H1 (cell line): ENCODE data around the gene DPEP2NB. TPM values are rescaled to one million over a fixed set of nuclear protein-coding genes. Genes with fewer than 3 reads are reported as not detected.

Source experiments
- BACH1 ChIP-seq: IDR thresholded peaks from 2 replicates; pipeline ENCODE4 v1.6.1; 2012; ENCODE audit warnings: low read length, improper control_type of control experiment
- CHD1 ChIP-seq: IDR thresholded peaks from 2 replicates; pipeline ENCODE4 v1.6.1; 2012; ENCODE audit warnings: low read depth, low read length, improper control_type of control experiment
- CTBP2 ChIP-seq: IDR thresholded peaks from 2 replicates; pipeline ENCODE4 v1.7.0; 2011; ENCODE audit warnings: borderline replicate concordance, mild to moderate bottlenecking, moderate library complexity, mixed read lengths, low read length; ENCODE audit not compliant: insufficient read depth, insufficient read length
- EGR1 ChIP-seq: IDR thresholded peaks from 2 replicates; pipeline ENCODE4 v1.6.1; 2011; ENCODE audit warnings: low read depth, low read length, borderline replicate concordance
- JUND ChIP-seq: IDR thresholded peaks from 2 replicates; pipeline ENCODE4 v1.6.1; 2011; ENCODE audit warnings: mild to moderate bottlenecking, improper control_type of control experiment, low read length
- SAP30 ChIP-seq: fragments of 300-600 bp; sonication (generic); IDR thresholded peaks from 2 replicates; pipeline ENCODE4 v1.7.1; 2012; ENCODE audit warnings: low read length, moderate library complexity, mild to moderate bottlenecking, inconsistent platforms; ENCODE audit not compliant: insufficient read depth, insufficient replicate concordance
- SIN3A ChIP-seq, 2 experiments: IDR thresholded peaks in 1 of 2; conservative IDR thresholded peaks in 1 of 2; 2 replicates each; pipeline ENCODE4 v1.6.1; 2011 to 2012; ENCODE audit warnings: low read length in 2 of 2, improper control_type of control experiment in 1 of 2, low read depth in 1 of 2, mild to moderate bottlenecking in 1 of 2
- SP2 ChIP-seq: IDR thresholded peaks from 2 replicates; pipeline ENCODE4 v1.6.1; 2012; ENCODE audit warnings: mild to moderate bottlenecking, low read length, inconsistent platforms
- polyA plus RNA-seq, 7 experiments: library from polyadenylated mRNA; depleted of rRNA in 3 of 7; stranded (reverse) in 5 of 7; unstranded in 2 of 7; fragments of >200 nt in 5 of 7; fragments of 200-250 nt in 2 of 7; gene quantifications; 1 replicate in 5 of 7; 2 replicates in 1 of 7; 4 replicates in 1 of 7; pipeline versions ENCODE4 v1.2.1 to v1.2.3, GENCODE V29; 2011 to 2013; ENCODE audit warnings: missing spikeins in 2 of 7, mixed read lengths in 2 of 7
- total RNA-seq: library from RNA; stranded (reverse); fragmentation: NEBNext Ultra II Directional; extraction: Animal tissue kit (Norgen Biotek cat#: 25700); gene quantifications from 2 replicates; pipeline ENCODE4 v1.2.1, GENCODE V29; 2021
- TF ChIP-seq, protein P1 (sequence below): IDR thresholded peaks from 2 replicates; pipeline ENCODE4 v1.6.1; 2012; ENCODE audit warnings: low read length, inconsistent platforms

Gene DPEP2NB
- total and polyA plus RNA-seq, 2 of the 8 experiments (the other 6 are each of a cell fraction or from before 2014, with no cell fraction given) = not detected

DNA sequence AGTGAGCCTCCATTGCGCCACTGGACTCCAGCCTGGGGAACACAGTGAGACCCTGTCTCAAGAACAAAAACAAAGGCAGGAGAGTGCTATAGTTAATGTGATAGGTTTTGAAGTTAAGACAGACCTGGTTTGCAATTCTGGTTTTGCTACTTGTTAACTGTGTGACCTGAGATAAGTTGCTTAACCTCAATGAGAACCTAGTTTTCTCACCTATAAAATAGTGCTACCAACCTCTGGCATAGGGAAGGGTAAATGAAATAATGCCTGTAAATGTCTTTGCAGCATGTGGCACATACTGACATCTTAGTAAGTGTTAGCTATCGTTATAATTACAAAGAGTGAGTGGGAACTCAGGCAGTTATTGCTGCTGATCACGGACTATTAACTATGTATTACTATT, 39.7 kb upstream of the DPEP2NB start (continued):
- TF ChIP-seq SAP30 = no peak
- TF ChIP-seq JUND = no peak
- TF ChIP-seq SIN3A (conservative IDR thresholded peaks at IDR 0.05 in 1 of 2, IDR thresholded peaks at IDR 0.05 in 1 of 2; ENCODE audit: low read depth in 1 of 2, low read length in 2 of 2) = no peak
- TF ChIP-seq, protein P1, sequence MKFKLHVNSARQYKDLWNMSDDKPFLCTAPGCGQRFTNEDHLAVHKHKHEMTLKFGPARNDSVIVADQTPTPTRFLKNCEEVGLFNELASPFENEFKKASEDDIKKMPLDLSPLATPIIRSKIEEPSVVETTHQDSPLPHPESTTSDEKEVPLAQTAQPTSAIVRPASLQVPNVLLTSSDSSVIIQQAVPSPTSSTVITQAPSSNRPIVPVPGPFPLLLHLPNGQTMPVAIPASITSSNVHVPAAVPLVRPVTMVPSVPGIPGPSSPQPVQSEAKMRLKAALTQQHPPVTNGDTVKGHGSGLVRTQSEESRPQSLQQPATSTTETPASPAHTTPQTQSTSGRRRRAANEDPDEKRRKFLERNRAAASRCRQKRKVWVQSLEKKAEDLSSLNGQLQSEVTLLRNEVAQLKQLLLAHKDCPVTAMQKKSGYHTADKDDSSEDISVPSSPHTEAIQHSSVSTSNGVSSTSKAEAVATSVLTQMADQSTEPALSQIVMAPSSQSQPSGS = no peak
- TF ChIP-seq CTBP2 = no peak
- no peak for TF ChIP-seq BACH1
- no peak for TF ChIP-seq CHD1
- TF ChIP-seq SP2 = no peak
- TF ChIP-seq EGR1 = no peak
- TF ChIP-seq, all 59 proteins: peak for 0
